Sigmoid colon (tissue), 3 donors: ENCODE data around the gene CISH.

Experiments
- CTCF ChIP-seq, 4 experiments: fragments of 450-650 bp in 3 of 4; fragments of 200-600 bp in 1 of 4; IDR thresholded peaks; one replicate each; pipeline ENCODE4 v1.5.1; 2016 to 2019; ENCODE audit warnings: antibody characterized with exemption in 4 of 4, mild to moderate bottlenecking in 3 of 4, moderate library complexity in 2 of 4
- POLR2A ChIP-seq, 2 donors: fragments of 450-650 bp; IDR thresholded peaks; one replicate each; pipeline ENCODE4 v1.6.1; 2016; ENCODE audit warnings: antibody characterized with exemption in 2 of 2, mild to moderate bottlenecking in 2 of 2, moderate library complexity in 2 of 2

GRCh38 chr3:50612234-50612882 is 784 bp upstream of the CISH start:
- TF ChIP-seq CTCF (IDR thresholded peaks at IDR 0.05) (no peak), POLR2A (IDR thresholded peaks at IDR 0.05) (peak in 1 of 2 donors; percentile 28)
